WTC11 (cell line): Measurements from ENCODE around the gene G6PC3. TPM values are rescaled to one million over a fixed set of nuclear protein-coding genes. Genes with fewer than 3 reads are reported as not detected.

Experiments
- ATAC-seq: fragments of 200-7000 bp; cut with Tn5 transposase; 2 replicates; pipeline ENCODE4 v1.10.0; 2021; ENCODE audit warnings: mild to moderate bottlenecking, moderate library complexity
- CTCF ChIA-PET: fragments of 300-600 bp; sonication (Branson Sonifier 250); formaldehyde crosslinking; loops from one replicate; lab custom pipeline; 2021; ENCODE audit warnings: antibody characterized with exemption; lab: Charles Lee
- POLR2A ChIA-PET: fragments of 350-600 bp; sonication (Branson Sonifier 250); formaldehyde crosslinking; loops from one replicate; lab custom pipeline; 2021; ENCODE audit warnings: antibody characterized with exemption; lab: Charles Lee
- DNase-seq: peaks from one replicate; pipeline ENCODE4 v3.0.0; 2021; ENCODE audit warnings: low spot score
- H3K27ac Mint-ChIP-seq: 2 replicates; pipeline ENCODE4 v1.8.0; 2021; ENCODE audit warnings: mixed read lengths
- H3K27me3 Mint-ChIP-seq: 2 replicates; pipeline ENCODE4 v1.8.0; 2021; ENCODE audit warnings: low read depth, mild to moderate bottlenecking, moderate library complexity, mixed read lengths
- H3K36me3 Mint-ChIP-seq: 2 replicates; pipeline ENCODE4 v1.8.0; 2021; ENCODE audit warnings: mixed read lengths
- H3K4me1 Mint-ChIP-seq: 2 replicates; pipeline ENCODE4 v1.8.0; 2022; ENCODE audit warnings: mixed read lengths
- H3K4me3 Mint-ChIP-seq: 2 replicates; pipeline ENCODE4 v1.8.0; 2021; ENCODE audit warnings: mild to moderate bottlenecking, moderate library complexity, mixed read lengths
- H3K9me3 Mint-ChIP-seq: 2 replicates; pipeline ENCODE4 v1.8.0; 2021; ENCODE audit warnings: mixed read lengths
- CREB1 ChIP-seq: sonication (generic); formaldehyde crosslinking; IDR thresholded peaks from 2 replicates; pipeline ENCODE4 v1.8.0; 2023; ENCODE audit warnings: mild to moderate bottlenecking, missing genetic modification reagents
- ESRRA ChIP-seq: sonication (generic); formaldehyde crosslinking; IDR thresholded peaks from 2 replicates; pipeline ENCODE4 v1.8.1; 2022; ENCODE audit warnings: mild to moderate bottlenecking, missing genetic modification reagents, borderline replicate concordance
- FOXP1 ChIP-seq: sonication (generic); formaldehyde crosslinking; IDR thresholded peaks from 2 replicates; pipeline ENCODE4 v1.8.0; 2022; ENCODE audit warnings: missing genetic modification reagents, mild to moderate bottlenecking, moderate library complexity, borderline replicate concordance
- JAZF1 ChIP-seq: fragments of 250-450 bp; sonication (Bioruptor Pico); IDR thresholded peaks from 2 replicates; pipeline ENCODE4 v1.9.0; 2021; ENCODE audit warnings: moderate library complexity, mild to moderate bottlenecking, inconsistent platforms
- NFATC4 ChIP-seq: fragments of 250-450 bp; sonication (Bioruptor Pico); IDR thresholded peaks from 2 replicates; pipeline ENCODE4 v1.9.0; 2021; ENCODE audit warnings: mild to moderate bottlenecking
- NFYB ChIP-seq: sonication (generic); formaldehyde crosslinking; conservative IDR thresholded peaks from 2 replicates; pipeline ENCODE4 v1.8.0; 2022; ENCODE audit warnings: low read depth, missing genetic modification reagents
- OVOL2 ChIP-seq: fragments of 250-450 bp; sonication (Bioruptor Pico); IDR thresholded peaks from 2 replicates; pipeline ENCODE4 v1.9.0; 2021; ENCODE audit warnings: mild to moderate bottlenecking, borderline replicate concordance
- PRRX2 ChIP-seq: fragments of 250-450 bp; sonication (Bioruptor Pico); IDR thresholded peaks from 2 replicates; pipeline ENCODE4 v1.8.0; 2021; ENCODE audit warnings: mild to moderate bottlenecking
- RELA ChIP-seq: sonication (generic); formaldehyde crosslinking; IDR thresholded peaks from 2 replicates; pipeline ENCODE4 v1.8.1; 2022; ENCODE audit warnings: missing genetic modification reagents, mild to moderate bottlenecking, borderline replicate concordance
- TCF7 ChIP-seq: sonication (generic); formaldehyde crosslinking; IDR thresholded peaks from 2 replicates; pipeline ENCODE4 v1.8.0; 2022; ENCODE audit warnings: mild to moderate bottlenecking, low read depth, missing genetic modification reagents, moderate library complexity
- ZNF121 ChIP-seq: sonication (generic); formaldehyde crosslinking; IDR thresholded peaks from 2 replicates; pipeline ENCODE4 v1.8.0; 2023; ENCODE audit warnings: missing genetic modification reagents
- ZNF138 ChIP-seq: sonication (generic); formaldehyde crosslinking; conservative IDR thresholded peaks from 2 replicates; pipeline ENCODE4 v1.8.1; 2022; ENCODE audit warnings: mild to moderate bottlenecking, moderate library complexity, missing genetic modification reagents
- ZNF263 ChIP-seq: sonication (generic); formaldehyde crosslinking; IDR thresholded peaks from 2 replicates; pipeline ENCODE4 v1.8.1; 2022; ENCODE audit warnings: low read depth, mild to moderate bottlenecking, moderate library complexity, missing genetic modification reagents
- ZNF396 ChIP-seq: fragments of 250-450 bp; sonication (Bioruptor Pico); IDR thresholded peaks from 2 replicates; pipeline ENCODE4 v1.8.0; 2021; ENCODE audit warnings: mild to moderate bottlenecking, moderate library complexity, borderline replicate concordance
- total RNA-seq: library from RNA; stranded (reverse); gene quantifications from 3 replicates; pipeline ENCODE4 v1.2.3, GENCODE V29; 2021
- TF ChIP-seq, protein P1 (sequence below): fragments of 250-450 bp; sonication (Bioruptor Pico); IDR thresholded peaks from 2 replicates; pipeline ENCODE4 v1.9.0; 2021; ENCODE audit warnings: mild to moderate bottlenecking, borderline replicate concordance
- TF ChIP-seq, protein P2 (sequence below): sonication (generic); formaldehyde crosslinking; IDR thresholded peaks from 2 replicates; pipeline ENCODE4 v1.8.1; 2022; ENCODE audit warnings: mild to moderate bottlenecking, moderate library complexity, missing genetic modification reagents
- TF ChIP-seq, protein P3 (sequence below): sonication (generic); formaldehyde crosslinking; IDR thresholded peaks from 2 replicates; pipeline ENCODE4 v1.8.0; 2022; ENCODE audit warnings: mild to moderate bottlenecking, missing genetic modification reagents
- TF ChIP-seq, protein P4 (sequence below): sonication (generic); formaldehyde crosslinking; IDR thresholded peaks from 2 replicates; pipeline ENCODE4 v1.8.1; 2022; ENCODE audit warnings: mild to moderate bottlenecking, missing genetic modification reagents, moderate library complexity, borderline replicate concordance
- TF ChIP-seq, protein P5 (sequence below): fragments of 250-450 bp; sonication (Bioruptor Pico); IDR thresholded peaks from 2 replicates; pipeline ENCODE4 v1.8.0; 2021; ENCODE audit warnings: mild to moderate bottlenecking
- TF ChIP-seq, protein P6 (sequence below): sonication (generic); formaldehyde crosslinking; IDR thresholded peaks from 2 replicates; pipeline ENCODE4 v1.8.1; 2023; ENCODE audit warnings: mild to moderate bottlenecking, missing genetic modification reagents, moderate library complexity
- TF ChIP-seq, protein P7 (sequence below): fragments of 250-450 bp; sonication (Bioruptor Pico); IDR thresholded peaks from 2 replicates; pipeline ENCODE4 v1.9.0; 2021; ENCODE audit warnings: moderate library complexity, mild to moderate bottlenecking, inconsistent platforms, borderline replicate concordance
- TF ChIP-seq, protein P8 (sequence below): sonication (generic); formaldehyde crosslinking; IDR thresholded peaks from 2 replicates; pipeline ENCODE4 v1.8.1; 2022; ENCODE audit warnings: low read depth, missing genetic modification reagents, borderline replicate concordance

Gene G6PC3
- total RNA-seq, 1 experiment from 2014 or later, result 121 TPM

DNA sequence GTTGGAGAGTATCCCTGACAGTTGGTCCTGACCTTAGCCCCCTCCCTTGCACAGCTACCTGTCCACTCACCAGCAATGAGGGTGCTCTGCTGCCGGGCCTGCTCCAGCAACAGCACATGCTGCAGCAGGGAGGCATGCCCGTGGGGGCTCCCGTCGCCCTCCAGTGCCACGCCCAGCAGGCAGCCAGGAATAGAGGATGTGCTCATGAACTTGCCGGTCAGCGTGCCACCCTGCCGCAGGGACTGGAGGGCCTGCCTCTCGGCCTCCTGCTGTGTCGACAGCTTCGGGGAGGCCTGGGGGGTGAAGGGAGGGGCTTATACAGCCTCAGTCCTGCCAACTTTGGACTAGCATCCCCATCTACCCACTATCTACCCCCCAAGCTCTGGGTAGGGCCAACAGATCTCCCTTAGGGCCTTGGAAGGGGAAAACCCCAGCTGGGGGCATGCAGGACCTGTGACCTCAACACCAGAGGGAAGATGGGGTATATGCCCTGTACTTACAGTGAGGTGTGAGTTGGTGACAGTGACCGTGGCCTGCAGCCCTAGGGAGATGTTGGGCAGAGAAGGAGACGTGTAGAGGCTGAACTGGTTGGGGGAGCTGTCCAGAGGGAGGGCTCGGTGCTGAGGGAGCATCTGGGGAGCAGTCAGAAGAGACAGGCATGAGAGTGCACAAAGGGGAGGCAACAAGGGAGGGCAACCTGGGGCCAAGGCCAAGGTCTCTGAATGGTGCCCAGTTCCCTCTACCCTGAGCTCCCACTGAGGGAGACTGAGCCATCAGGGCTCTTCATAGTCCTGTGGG lies 20.9 kb downstream of the G6PC3 start (continued):
- no peak for TF ChIP-seq RELA (CRISPR knock-in tag)
- TF ChIP-seq, all 79 proteins: peak for 0

DNA sequence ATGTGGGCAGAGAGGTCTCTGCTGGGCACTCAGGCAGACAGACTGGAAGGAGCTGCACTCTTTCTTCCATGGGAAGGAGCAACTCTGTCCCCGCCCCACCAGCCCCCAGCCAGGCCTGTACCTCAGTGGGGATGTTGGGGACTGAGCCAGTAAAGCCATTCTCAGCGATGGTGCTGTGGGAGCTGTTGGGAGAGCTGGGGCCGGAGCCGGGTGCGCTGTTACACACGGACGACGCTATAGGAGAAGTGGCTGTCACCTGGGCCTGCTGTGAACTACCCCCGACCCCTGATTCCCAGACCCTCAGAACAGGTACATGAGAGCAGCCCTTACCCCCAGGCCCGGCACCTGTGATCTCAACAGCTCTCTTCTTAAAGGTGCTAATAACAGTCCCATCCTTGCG lies 21.5 kb downstream of the G6PC3 start:
- peaks cover 49% of the 10 kb centered on the region for H3K4me1 Mint-ChIP-seq
- POLR2A ChIA-PET, result no interaction called here

DNA sequence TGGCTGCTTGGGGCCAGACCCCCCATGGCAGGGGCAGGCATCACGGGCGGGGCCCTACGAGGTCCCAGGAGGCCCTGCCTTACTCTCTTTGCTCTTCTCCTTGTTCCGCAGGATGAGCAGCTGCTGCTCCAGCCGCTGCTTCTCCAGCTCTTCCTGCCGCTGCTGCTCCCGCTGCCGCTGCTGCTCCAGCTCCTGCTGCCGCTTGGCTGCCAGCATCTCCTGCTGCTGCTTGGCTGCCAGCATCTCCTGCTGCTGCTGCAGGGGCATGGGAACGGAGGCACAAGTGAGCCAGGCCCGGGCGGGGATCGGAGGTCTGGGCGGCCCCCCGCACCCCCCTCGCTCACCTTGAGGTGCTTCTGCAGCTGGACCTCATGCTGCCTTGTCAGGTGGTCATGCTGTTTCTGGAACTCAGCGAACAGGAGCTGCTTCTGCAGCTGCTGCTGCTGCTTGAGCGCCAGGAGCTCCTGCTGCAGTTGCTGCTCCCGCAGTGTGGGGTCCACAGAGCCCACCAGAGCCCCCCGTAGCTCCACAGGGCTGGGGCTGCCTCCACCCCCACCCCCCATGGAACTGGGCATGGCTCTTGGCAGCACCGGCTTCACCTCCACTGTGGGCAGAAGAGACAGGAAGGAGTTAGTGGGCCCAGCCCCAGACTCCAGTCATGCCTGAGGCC lies 22.8 kb downstream of the G6PC3 start:
- ChIA-PET POLR2A (no interaction called here), CTCF (interaction anchor here (0.6 to 1.5 kb wide), 5 partner anchors 15 to 88 kb away, joined by 3 to 4 read pairs (median 3); no protein-coding TSS in a partner anchor)
- H3K36me3 Mint-ChIP-seq, result peaks cover 13% of the 10 kb centered on the region
- H3K27ac Mint-ChIP-seq, result peak overlapping the region; percentile 70
- peaks cover 41% of the 10 kb centered on the region for H3K4me1 Mint-ChIP-seq
- H3K4me3 Mint-ChIP-seq, result no peak overlapping the region
- ATAC-seq, result no peak
- no peaks in the 10 kb centered on the region for H3K27me3 Mint-ChIP-seq
- DNase-seq, result no peak
- H3K9me3 Mint-ChIP-seq, result no peaks in the 10 kb centered on the region
- TF ChIP-seq, protein P1, sequence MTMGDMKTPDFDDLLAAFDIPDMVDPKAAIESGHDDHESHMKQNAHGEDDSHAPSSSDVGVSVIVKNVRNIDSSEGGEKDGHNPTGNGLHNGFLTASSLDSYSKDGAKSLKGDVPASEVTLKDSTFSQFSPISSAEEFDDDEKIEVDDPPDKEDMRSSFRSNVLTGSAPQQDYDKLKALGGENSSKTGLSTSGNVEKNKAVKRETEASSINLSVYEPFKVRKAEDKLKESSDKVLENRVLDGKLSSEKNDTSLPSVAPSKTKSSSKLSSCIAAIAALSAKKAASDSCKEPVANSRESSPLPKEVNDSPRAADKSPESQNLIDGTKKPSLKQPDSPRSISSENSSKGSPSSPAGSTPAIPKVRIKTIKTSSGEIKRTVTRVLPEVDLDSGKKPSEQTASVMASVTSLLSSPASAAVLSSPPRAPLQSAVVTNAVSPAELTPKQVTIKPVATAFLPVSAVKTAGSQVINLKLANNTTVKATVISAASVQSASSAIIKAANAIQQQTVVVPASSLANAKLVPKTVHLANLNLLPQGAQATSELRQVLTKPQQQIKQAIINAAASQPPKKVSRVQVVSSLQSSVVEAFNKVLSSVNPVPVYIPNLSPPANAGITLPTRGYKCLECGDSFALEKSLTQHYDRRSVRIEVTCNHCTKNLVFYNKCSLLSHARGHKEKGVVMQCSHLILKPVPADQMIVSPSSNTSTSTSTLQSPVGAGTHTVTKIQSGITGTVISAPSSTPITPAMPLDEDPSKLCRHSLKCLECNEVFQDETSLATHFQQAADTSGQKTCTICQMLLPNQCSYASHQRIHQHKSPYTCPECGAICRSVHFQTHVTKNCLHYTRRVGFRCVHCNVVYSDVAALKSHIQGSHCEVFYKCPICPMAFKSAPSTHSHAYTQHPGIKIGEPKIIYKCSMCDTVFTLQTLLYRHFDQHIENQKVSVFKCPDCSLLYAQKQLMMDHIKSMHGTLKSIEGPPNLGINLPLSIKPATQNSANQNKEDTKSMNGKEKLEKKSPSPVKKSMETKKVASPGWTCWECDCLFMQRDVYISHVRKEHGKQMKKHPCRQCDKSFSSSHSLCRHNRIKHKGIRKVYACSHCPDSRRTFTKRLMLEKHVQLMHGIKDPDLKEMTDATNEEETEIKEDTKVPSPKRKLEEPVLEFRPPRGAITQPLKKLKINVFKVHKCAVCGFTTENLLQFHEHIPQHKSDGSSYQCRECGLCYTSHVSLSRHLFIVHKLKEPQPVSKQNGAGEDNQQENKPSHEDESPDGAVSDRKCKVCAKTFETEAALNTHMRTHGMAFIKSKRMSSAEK (CRISPR knock-in tag), result no peak
- TF ChIP-seq, protein P2, sequence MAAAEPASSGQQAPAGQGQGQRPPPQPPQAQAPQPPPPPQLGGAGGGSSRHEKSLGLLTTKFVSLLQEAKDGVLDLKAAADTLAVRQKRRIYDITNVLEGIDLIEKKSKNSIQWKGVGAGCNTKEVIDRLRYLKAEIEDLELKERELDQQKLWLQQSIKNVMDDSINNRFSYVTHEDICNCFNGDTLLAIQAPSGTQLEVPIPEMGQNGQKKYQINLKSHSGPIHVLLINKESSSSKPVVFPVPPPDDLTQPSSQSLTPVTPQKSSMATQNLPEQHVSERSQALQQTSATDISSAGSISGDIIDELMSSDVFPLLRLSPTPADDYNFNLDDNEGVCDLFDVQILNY, result no peak
- TF ChIP-seq FOXP1 (CRISPR knock-in tag), result 0 out of 2 replicates have a peak, but pooled peaks have one; percentile 33
- no peak for TF ChIP-seq NFATC4 (CRISPR knock-in tag)
- TF ChIP-seq ZNF263 (CRISPR knock-in tag), result no peak
- TF ChIP-seq, protein P3, sequence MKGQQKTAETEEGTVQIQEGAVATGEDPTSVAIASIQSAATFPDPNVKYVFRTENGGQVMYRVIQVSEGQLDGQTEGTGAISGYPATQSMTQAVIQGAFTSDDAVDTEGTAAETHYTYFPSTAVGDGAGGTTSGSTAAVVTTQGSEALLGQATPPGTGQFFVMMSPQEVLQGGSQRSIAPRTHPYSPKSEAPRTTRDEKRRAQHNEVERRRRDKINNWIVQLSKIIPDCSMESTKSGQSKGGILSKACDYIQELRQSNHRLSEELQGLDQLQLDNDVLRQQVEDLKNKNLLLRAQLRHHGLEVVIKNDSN (CRISPR knock-in tag), result no peak
- no peak for TF ChIP-seq OVOL2 (CRISPR knock-in tag)

More for the DNA sequence above, 21.5 kb downstream of the G6PC3 start:
- no peaks in the 10 kb centered on the region for H3K27me3 Mint-ChIP-seq
- H3K9me3 Mint-ChIP-seq, result no peaks in the 10 kb centered on the region
- CTCF ChIA-PET, result interaction anchor here (0.9 to 1.3 kb wide), 2 partner anchors 19 to 59 kb away, joined by 3 read pairs; no protein-coding TSS in a partner anchor
- H3K27ac Mint-ChIP-seq, result no peak overlapping the region; the same call in 1 of the 2 replicates
- ATAC-seq, result no peak
- DNase-seq, result no peak
- H3K4me3 Mint-ChIP-seq, result no peak overlapping the region
- H3K36me3 Mint-ChIP-seq, result peaks cover 13% of the 10 kb centered on the region
- TF ChIP-seq ZNF138 (no peak), CREB1 (CRISPR knock-in tag) (no peak), ZNF396 (CRISPR knock-in tag) (no peak), ZNF121 (no peak), ESRRA (CRISPR knock-in tag) (no peak), NFYB (CRISPR knock-in tag) (no peak), TCF7 (CRISPR knock-in tag) (no peak), JAZF1 (CRISPR knock-in tag) (no peak), PRRX2 (CRISPR knock-in tag) (no peak)
- TF ChIP-seq, protein P4, sequence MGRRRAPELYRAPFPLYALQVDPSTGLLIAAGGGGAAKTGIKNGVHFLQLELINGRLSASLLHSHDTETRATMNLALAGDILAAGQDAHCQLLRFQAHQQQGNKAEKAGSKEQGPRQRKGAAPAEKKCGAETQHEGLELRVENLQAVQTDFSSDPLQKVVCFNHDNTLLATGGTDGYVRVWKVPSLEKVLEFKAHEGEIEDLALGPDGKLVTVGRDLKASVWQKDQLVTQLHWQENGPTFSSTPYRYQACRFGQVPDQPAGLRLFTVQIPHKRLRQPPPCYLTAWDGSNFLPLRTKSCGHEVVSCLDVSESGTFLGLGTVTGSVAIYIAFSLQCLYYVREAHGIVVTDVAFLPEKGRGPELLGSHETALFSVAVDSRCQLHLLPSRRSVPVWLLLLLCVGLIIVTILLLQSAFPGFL (CRISPR knock-in tag), result no peak
- TF ChIP-seq, protein P5, sequence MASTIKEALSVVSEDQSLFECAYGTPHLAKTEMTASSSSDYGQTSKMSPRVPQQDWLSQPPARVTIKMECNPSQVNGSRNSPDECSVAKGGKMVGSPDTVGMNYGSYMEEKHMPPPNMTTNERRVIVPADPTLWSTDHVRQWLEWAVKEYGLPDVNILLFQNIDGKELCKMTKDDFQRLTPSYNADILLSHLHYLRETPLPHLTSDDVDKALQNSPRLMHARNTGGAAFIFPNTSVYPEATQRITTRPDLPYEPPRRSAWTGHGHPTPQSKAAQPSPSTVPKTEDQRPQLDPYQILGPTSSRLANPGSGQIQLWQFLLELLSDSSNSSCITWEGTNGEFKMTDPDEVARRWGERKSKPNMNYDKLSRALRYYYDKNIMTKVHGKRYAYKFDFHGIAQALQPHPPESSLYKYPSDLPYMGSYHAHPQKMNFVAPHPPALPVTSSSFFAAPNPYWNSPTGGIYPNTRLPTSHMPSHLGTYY (CRISPR knock-in tag), result no peak
- TF ChIP-seq, protein P6, sequence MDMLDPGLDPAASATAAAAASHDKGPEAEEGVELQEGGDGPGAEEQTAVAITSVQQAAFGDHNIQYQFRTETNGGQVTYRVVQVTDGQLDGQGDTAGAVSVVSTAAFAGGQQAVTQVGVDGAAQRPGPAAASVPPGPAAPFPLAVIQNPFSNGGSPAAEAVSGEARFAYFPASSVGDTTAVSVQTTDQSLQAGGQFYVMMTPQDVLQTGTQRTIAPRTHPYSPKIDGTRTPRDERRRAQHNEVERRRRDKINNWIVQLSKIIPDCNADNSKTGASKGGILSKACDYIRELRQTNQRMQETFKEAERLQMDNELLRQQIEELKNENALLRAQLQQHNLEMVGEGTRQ (CRISPR knock-in tag), result no peak
- TF ChIP-seq, protein P7, sequence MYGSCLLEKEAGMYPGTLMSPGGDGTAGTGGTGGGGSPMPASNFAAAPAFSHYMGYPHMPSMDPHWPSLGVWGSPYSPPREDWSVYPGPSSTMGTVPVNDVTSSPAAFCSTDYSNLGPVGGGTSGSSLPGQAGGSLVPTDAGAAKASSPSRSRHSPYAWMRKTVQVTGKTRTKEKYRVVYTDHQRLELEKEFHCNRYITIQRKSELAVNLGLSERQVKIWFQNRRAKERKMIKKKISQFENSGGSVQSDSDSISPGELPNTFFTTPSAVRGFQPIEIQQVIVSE, result no peak
- TF ChIP-seq, protein P8, sequence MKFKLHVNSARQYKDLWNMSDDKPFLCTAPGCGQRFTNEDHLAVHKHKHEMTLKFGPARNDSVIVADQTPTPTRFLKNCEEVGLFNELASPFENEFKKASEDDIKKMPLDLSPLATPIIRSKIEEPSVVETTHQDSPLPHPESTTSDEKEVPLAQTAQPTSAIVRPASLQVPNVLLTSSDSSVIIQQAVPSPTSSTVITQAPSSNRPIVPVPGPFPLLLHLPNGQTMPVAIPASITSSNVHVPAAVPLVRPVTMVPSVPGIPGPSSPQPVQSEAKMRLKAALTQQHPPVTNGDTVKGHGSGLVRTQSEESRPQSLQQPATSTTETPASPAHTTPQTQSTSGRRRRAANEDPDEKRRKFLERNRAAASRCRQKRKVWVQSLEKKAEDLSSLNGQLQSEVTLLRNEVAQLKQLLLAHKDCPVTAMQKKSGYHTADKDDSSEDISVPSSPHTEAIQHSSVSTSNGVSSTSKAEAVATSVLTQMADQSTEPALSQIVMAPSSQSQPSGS, result no peak
